ENCODE results near the gene TRIP13. TPM values are rescaled to one million over a fixed set of nuclear protein-coding genes. Genes with fewer than 3 reads are reported as not detected.

Gene TRIP13
- total RNA-seq, 4 donors from 2014 or later = 0.13 to 3.6 (median 0.73) TPM

GRCh38 chr5:900781-901180, 8.1 kb downstream of the TRIP13 start:
- no peaks in the 10 kb centered on the region for H3K9me3 ChIP-seq
- H3K4me1 ChIP-seq = peaks cover 0 to 6% (median 0%) of the 10 kb centered on the region in 3 donors
- ATAC-seq = no peak
- 70 to 77% methylated on average over 3 to 4 of the region's 4 CpGs for WGBS, 2 donors (ENCODE audit: low coverage in 1 of 2)
- no peaks in the 10 kb centered on the region for H3K36me3 ChIP-seq
- H3K27ac ChIP-seq = no peak overlapping the region
- H3K27me3 ChIP-seq = no peaks in the 10 kb centered on the region
- no peak for TF ChIP-seq POLR2AphosphoS5 (IDR thresholded peaks at IDR 0.05)
- no peak for TF ChIP-seq POLR2A (IDR thresholded peaks at IDR 0.05)
- TF ChIP-seq EP300 (IDR thresholded peaks at IDR 0.05) = no peak
- TF ChIP-seq CTCF (IDR thresholded peaks at IDR 0.05) = no peak
- no peak overlapping the region for H3K4me3 ChIP-seq

- no peak for ATAC-seq
- Histone ChIP-seq H3K27me3 (no peaks in the 10 kb centered on the region), H3K4me3 (no peak overlapping the region), H3K4me1 (peaks cover 0 to 6% (median 0%) of the 10 kb centered on the region in 3 donors), H3K27ac (no peak overlapping the region), H3K36me3 (no peaks in the 10 kb centered on the region), H3K9me3 (no peaks in the 10 kb centered on the region)
- TF ChIP-seq POLR2A (IDR thresholded peaks at IDR 0.05) (no peak), CTCF (IDR thresholded peaks at IDR 0.05) (no peak), EP300 (IDR thresholded peaks at IDR 0.05) (no peak), POLR2AphosphoS5 (IDR thresholded peaks at IDR 0.05) (no peak)
- WGBS, 2 donors (ENCODE audit: low coverage in 1 of 2) = 72 to 74% methylated on average over 9 to 12 of the region's 16 CpGs
These were observed 9.6 kb downstream of the TRIP13 start for GRCh38 chr5:902129-902916.

- ATAC-seq = no peak
- WGBS, 2 donors (ENCODE audit: low coverage in 1 of 2) = 87 to 90% methylated on average over 5 to 6 of the region's 6 CpGs
- no peaks in the 10 kb centered on the region for H3K36me3 ChIP-seq
- peaks cover 0 to 6% (median 0%) of the 10 kb centered on the region in 3 donors for H3K4me1 ChIP-seq
- no peaks in the 10 kb centered on the region for H3K27me3 ChIP-seq
- no peak overlapping the region for H3K4me3 ChIP-seq
- no peaks in the 10 kb centered on the region for H3K9me3 ChIP-seq
- TF ChIP-seq POLR2AphosphoS5 (IDR thresholded peaks at IDR 0.05) = no peak
- TF ChIP-seq POLR2A (IDR thresholded peaks at IDR 0.05) = no peak
- TF ChIP-seq EP300 (IDR thresholded peaks at IDR 0.05) = no peak
- no peak for TF ChIP-seq CTCF (IDR thresholded peaks at IDR 0.05)
- H3K27ac ChIP-seq = no peak overlapping the region
These were observed 11.0 kb downstream of the TRIP13 start for GRCh38 chr5:903756-904096.

- H3K36me3 ChIP-seq = no peaks in the 10 kb centered on the region
- 87 to 93% methylated on average over 4 to 5 of the region's 12 CpGs for WGBS, 2 donors (ENCODE audit: low coverage in 1 of 2)
- no peak for TF ChIP-seq POLR2A (IDR thresholded peaks at IDR 0.05)
- TF ChIP-seq POLR2AphosphoS5 (IDR thresholded peaks at IDR 0.05) = no peak
- TF ChIP-seq EP300 (IDR thresholded peaks at IDR 0.05) = no peak
- no peak for TF ChIP-seq CTCF (IDR thresholded peaks at IDR 0.05)
- peaks cover 0 to 6% (median 0%) of the 10 kb centered on the region in 3 donors for H3K4me1 ChIP-seq
- no peaks in the 10 kb centered on the region for H3K9me3 ChIP-seq
- no peak overlapping the region for H3K4me3 ChIP-seq
- ATAC-seq = no peak
- no peak overlapping the region for H3K27ac ChIP-seq
- H3K27me3 ChIP-seq = no peaks in the 10 kb centered on the region
These were observed 12.5 kb downstream of the TRIP13 start for GRCh38 chr5:905139-905642.

- Histone ChIP-seq H3K4me1 (peaks cover 0 to 6% (median 0%) of the 10 kb centered on the region in 3 donors), H3K27me3 (no peaks in the 10 kb centered on the region), H3K9me3 (no peaks in the 10 kb centered on the region), H3K36me3 (no peaks in the 10 kb centered on the region), H3K27ac (no peak overlapping the region), H3K4me3 (no peak overlapping the region)
- no peak for ATAC-seq
- TF ChIP-seq POLR2A (IDR thresholded peaks at IDR 0.05) = no peak
- TF ChIP-seq EP300 (IDR thresholded peaks at IDR 0.05) = no peak
- TF ChIP-seq CTCF (IDR thresholded peaks at IDR 0.05) = no peak
- no peak for TF ChIP-seq POLR2AphosphoS5 (IDR thresholded peaks at IDR 0.05)
- 83 to 100% methylated on average over 1 to 2 of the region's 7 CpGs for WGBS, 2 donors (ENCODE audit: low coverage in 1 of 2)
These were observed 14.8 kb downstream of the TRIP13 start for GRCh38 chr5:907366-907910.
